ENCODE data around the gene EFNA3.

- no peak for TF ChIP-seq CTCF (conservative IDR thresholded peaks at IDR 0.05; ENCODE audit: low read depth, low read length)
- no peak for TF ChIP-seq EZH2 (IDR thresholded peaks at IDR 0.05; ENCODE audit: low read length, unreplicated experiment)
- TF ChIP-seq EZH2phosphoT487 (IDR thresholded peaks at IDR 0.05; ENCODE audit: borderline replicate concordance, low read length): no peak
These were observed 39.3 kb upstream of the EFNA3 start for GRCh38 chr1:155039308-155039669.

Data from PC-3 (cell line).